Sigmoid colon (tissue), 7 donors: Measurements from ENCODE around the gene PIK3IP1. TPM values are rescaled to one million over a fixed set of nuclear protein-coding genes. Genes with fewer than 3 reads are reported as not detected.

Experiments
- DNase-seq: peaks from one replicate; pipeline ENCODE4 v3.0.0-alpha.2; 2019
- H3K27ac ChIP-seq, 4 donors: fragments of 200-600 bp; sonication (generic); one replicate each; pipeline ENCODE4 v1.5.1; 2016 to 2019; ENCODE audit warnings: mild to moderate bottlenecking in 1 of 4
- H3K27me3 ChIP-seq, 3 donors: fragments of 200-600 bp; sonication (generic); one replicate each; pipeline ENCODE4 v1.5.1; 2019; ENCODE audit warnings: mild to moderate bottlenecking in 1 of 3
- H3K36me3 ChIP-seq, 4 donors: fragments of 200-600 bp; sonication (generic); one replicate each; pipeline ENCODE4 v1.5.1; 2016 to 2019
- H3K4me1 ChIP-seq, 4 donors: fragments of 200-600 bp; sonication (generic); one replicate each; pipeline ENCODE4 v1.5.1; 2017 to 2019
- H3K4me3 ChIP-seq, 4 donors: fragments of 200-600 bp; sonication (generic); one replicate each; pipeline ENCODE4 v1.5.1; 2017 to 2019; ENCODE audit warnings: mild to moderate bottlenecking in 2 of 4, moderate library complexity in 1 of 4
- H3K9me3 ChIP-seq, 4 donors: fragments of 200-600 bp in 3 of 4; sonication (generic) in 3 of 4; one replicate each; pipeline versions ENCODE4 v1.5.1 to v1.6.1; 2013 to 2019
- EP300 ChIP-seq, 4 donors: sonication (generic); formaldehyde crosslinking; IDR thresholded peaks; one replicate each; pipeline ENCODE4 v1.6.1; 2017; ENCODE audit warnings: antibody characterized with exemption in 4 of 4
- POLR2A ChIP-seq, 2 donors: fragments of 450-650 bp; IDR thresholded peaks; one replicate each; pipeline ENCODE4 v1.6.1; 2016; ENCODE audit warnings: antibody characterized with exemption in 2 of 2, mild to moderate bottlenecking in 2 of 2, moderate library complexity in 2 of 2
- POLR2AphosphoS5 ChIP-seq, 4 donors: sonication (generic); formaldehyde crosslinking; IDR thresholded peaks; one replicate each; pipeline ENCODE4 v1.6.1; 2017; ENCODE audit warnings: antibody characterized with exemption in 4 of 4
- WGBS, 2 donors: extraction: QIAGEN DNeasy Blood & Tissue Kit; methylation state at CpG; one replicate each; pipeline ENCODE4 v1.1.7; 2013; 5-methylcytosine and 5-hydroxymethylcytosine counted together
- intact Hi-C: fragments of 100-400 bp; cut with DNase I; formaldehyde crosslinking; loops from one replicate; pipeline ENCODE4 v1.15.1; 2023
- polyA plus RNA-seq, 3 donors: library from polyadenylated mRNA; stranded (reverse); fragments of 200-250 nt; gene quantifications; one replicate each; pipeline ENCODE4 v1.2.3, GENCODE V29; 2013
- total RNA-seq, 4 donors: library from RNA; depleted of rRNA; stranded (reverse); fragments of >200 nt; gene quantifications; one replicate each; pipeline ENCODE4 v1.1.0, GENCODE V29; 2016
- TF ChIP-seq, protein P1 (sequence below), 4 experiments: fragments of 450-650 bp in 3 of 4; fragments of 200-600 bp in 1 of 4; IDR thresholded peaks; one replicate each; pipeline ENCODE4 v1.5.1; 2016 to 2019; ENCODE audit warnings: antibody characterized with exemption in 4 of 4, mild to moderate bottlenecking in 3 of 4, moderate library complexity in 2 of 4
- donor health status: healthy with polysubstance abuse.
- donor health status: Bipolar disorder and iron deficiency.
- donor health status: healthy.

Gene PIK3IP1
- total and polyA plus RNA-seq, 7 donors: 5.8 to 87.6 (median 49.3) TPM

GRCh38 chr22:31276426-31277167 is 15.7 kb downstream of the PIK3IP1 start:
- Histone ChIP-seq H3K4me3 (no peak overlapping the region), H3K4me1 (peaks cover 0 to 5% (median 0%) of the 10 kb centered on the region in 4 donors), H3K27ac (no peak overlapping the region), H3K9me3 (no peaks in the 10 kb centered on the region), H3K27me3 (no peaks in the 10 kb centered on the region), H3K36me3 (peaks cover 9 to 75% (median 19%) of the 10 kb centered on the region in 4 donors)
- TF ChIP-seq EP300 (IDR thresholded peaks at IDR 0.05) (no peak), POLR2A (IDR thresholded peaks at IDR 0.05) (no peak), POLR2AphosphoS5 (IDR thresholded peaks at IDR 0.05) (no peak)
- TF ChIP-seq, protein P1, sequence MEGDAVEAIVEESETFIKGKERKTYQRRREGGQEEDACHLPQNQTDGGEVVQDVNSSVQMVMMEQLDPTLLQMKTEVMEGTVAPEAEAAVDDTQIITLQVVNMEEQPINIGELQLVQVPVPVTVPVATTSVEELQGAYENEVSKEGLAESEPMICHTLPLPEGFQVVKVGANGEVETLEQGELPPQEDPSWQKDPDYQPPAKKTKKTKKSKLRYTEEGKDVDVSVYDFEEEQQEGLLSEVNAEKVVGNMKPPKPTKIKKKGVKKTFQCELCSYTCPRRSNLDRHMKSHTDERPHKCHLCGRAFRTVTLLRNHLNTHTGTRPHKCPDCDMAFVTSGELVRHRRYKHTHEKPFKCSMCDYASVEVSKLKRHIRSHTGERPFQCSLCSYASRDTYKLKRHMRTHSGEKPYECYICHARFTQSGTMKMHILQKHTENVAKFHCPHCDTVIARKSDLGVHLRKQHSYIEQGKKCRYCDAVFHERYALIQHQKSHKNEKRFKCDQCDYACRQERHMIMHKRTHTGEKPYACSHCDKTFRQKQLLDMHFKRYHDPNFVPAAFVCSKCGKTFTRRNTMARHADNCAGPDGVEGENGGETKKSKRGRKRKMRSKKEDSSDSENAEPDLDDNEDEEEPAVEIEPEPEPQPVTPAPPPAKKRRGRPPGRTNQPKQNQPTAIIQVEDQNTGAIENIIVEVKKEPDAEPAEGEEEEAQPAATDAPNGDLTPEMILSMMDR (IDR thresholded peaks at IDR 0.05): no peak
- intact Hi-C loops: no loop called here
- peak; percentile 58 for DNase-seq
- WGBS, 2 donors: 92 to 95% methylated on average over 69 of the region's 69 CpGs

DNA sequence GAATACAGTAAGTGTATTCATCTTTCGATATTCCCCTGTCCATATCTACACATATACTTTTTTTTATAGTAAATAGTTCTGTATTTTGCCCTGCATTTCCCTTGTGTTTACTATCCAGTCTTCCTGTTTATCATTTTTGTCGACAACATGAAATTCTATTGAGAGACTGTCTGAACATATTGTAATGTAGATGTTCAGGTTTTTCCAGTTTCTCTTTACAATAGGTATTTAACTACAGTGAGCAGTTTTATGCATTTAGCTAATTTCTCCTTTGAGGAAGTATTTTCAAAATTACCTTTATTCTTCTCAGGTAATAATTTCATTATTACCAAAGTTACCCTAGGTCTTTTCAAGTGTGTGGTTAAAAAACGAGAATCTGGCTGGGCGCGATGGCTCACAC is 16.7 kb downstream of the PIK3IP1 start:
- H3K36me3 ChIP-seq: peaks cover 9 to 66% (median 16%) of the 10 kb centered on the region in 4 donors
- H3K4me3 ChIP-seq: no peak overlapping the region
- H3K27ac ChIP-seq: no peak overlapping the region
- intact Hi-C loops: no loop called here
- no peak for TF ChIP-seq POLR2A (IDR thresholded peaks at IDR 0.05)
- no peak for TF ChIP-seq EP300 (IDR thresholded peaks at IDR 0.05)
- TF ChIP-seq, protein P1 (IDR thresholded peaks at IDR 0.05): no peak
- TF ChIP-seq POLR2AphosphoS5 (IDR thresholded peaks at IDR 0.05): no peak
- DNase-seq: no peak
- no peaks in the 10 kb centered on the region for H3K27me3 ChIP-seq
- WGBS, 2 donors: 53 to 68% methylated on average over 5 of the region's 5 CpGs
- H3K9me3 ChIP-seq: no peaks in the 10 kb centered on the region
- peaks cover 0 to 5% (median 0%) of the 10 kb centered on the region in 4 donors for H3K4me1 ChIP-seq

DNA sequence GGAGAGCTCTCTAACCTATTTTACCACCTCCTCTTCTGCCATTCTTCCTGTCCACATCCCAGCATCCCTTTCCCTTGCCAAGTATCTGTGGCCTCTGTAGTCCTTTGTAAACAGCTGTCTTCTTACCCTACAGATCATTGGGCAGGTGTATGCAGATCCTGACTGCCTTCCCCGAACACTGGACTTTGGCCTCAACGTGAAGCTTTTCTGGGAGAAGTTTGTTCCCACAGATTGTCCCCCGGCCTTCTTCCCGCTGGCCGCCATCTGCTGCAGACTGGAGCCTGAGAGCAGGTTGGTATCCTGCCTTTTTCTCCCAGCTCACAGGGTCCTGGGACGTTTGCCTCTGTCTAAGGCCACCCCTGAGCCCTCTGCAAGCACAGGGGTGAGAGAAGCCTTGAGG is 17.3 kb downstream of the PIK3IP1 start:
- TF ChIP-seq POLR2AphosphoS5 (IDR thresholded peaks at IDR 0.05) (no peak), EP300 (IDR thresholded peaks at IDR 0.05) (no peak), POLR2A (IDR thresholded peaks at IDR 0.05) (no peak)
- TF ChIP-seq, protein P1 (IDR thresholded peaks at IDR 0.05): no peak
- Histone ChIP-seq H3K4me3 (no peak overlapping the region), H3K27me3 (no peaks in the 10 kb centered on the region), H3K9me3 (no peaks in the 10 kb centered on the region), H3K36me3 (peaks cover 9 to 62% (median 13%) of the 10 kb centered on the region in 4 donors), H3K4me1 (peaks cover 0 to 5% (median 0%) of the 10 kb centered on the region in 4 donors), H3K27ac (no peak overlapping the region)
- 21 to 67% methylated on average over 6 of the region's 6 CpGs for WGBS, 2 donors
- peak; percentile 43 for DNase-seq
- intact Hi-C loops: no loop called here

DNA sequence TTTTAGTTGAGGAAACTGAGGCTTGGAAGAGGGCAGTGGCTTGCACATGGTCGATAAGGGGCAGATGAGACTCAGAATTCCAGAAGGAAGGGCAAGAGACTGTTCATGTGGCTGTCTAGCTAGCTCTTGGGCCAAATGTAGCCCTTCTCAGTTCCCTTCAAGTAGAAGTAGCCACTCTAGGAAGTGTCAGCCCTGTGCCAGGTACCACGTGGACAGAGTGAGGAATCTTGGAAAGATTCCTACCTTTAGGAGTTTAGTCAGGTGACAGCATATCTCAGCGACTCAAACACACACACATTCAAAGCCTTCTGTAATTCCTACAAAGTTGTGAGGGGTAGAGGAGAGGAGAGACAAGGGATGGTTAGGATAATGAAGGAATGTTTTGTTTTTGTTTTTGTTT is 18.3 kb downstream of the PIK3IP1 start:
- intact Hi-C loops: loop anchor here (5.0 kb wide), 1 partner anchor 62 kb away; the partner anchor contains the start of gene LIMK2

More for the DNA sequence above, 18.3 kb downstream of the PIK3IP1 start:
- peak; percentile 8 for DNase-seq
- H3K27me3 ChIP-seq: no peaks in the 10 kb centered on the region
- TF ChIP-seq EP300 (IDR thresholded peaks at IDR 0.05) (no peak), POLR2AphosphoS5 (IDR thresholded peaks at IDR 0.05) (no peak), POLR2A (IDR thresholded peaks at IDR 0.05) (no peak)
- TF ChIP-seq, protein P1 (IDR thresholded peaks at IDR 0.05): no peak
- no peak overlapping the region for H3K27ac ChIP-seq
- H3K9me3 ChIP-seq: no peaks in the 10 kb centered on the region
- peaks cover 0 to 5% (median 0%) of the 10 kb centered on the region in 4 donors for H3K4me1 ChIP-seq
- H3K4me3 ChIP-seq: no peak overlapping the region
- peaks cover 9 to 56% (median 10%) of the 10 kb centered on the region in 4 donors for H3K36me3 ChIP-seq
- WGBS, 2 donors: 48 to 82% methylated on average over 3 of the region's 3 CpGs
